ENCODE measurements around the gene CPT1B. TPM values are rescaled to one million over a fixed set of nuclear protein-coding genes. Genes with fewer than 3 reads are reported as not detected.

Gene CPT1B
- total RNA-seq, 1 donor from 2014 or later = 60.7 TPM

DNA sequence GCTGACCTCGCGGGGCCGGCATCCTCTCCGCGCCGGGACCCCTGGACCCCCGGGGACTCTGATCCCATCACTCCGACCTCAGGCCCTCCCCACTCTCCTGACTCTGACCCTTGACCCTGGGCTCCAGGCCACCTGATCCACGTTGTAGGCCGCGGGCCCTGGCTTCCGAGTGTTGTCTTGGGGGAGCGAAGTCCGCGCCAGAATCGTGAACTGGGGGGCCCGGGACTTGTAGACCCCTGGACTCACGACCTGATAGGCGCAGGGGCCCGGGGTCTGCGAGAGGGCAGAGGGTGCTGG lies 47.7 kb downstream of the CPT1B start:
- Mint-ChIP-seq H3K36me3 (ENCODE audit: unreplicated experiment) (no peaks in the 10 kb centered on the region), H3K27ac (ENCODE audit: unreplicated experiment) (peak overlapping the region; percentile 62), H3K4me3 (ENCODE audit: unreplicated experiment) (peak overlapping the region; percentile 71), H3K4me1 (ENCODE audit: unreplicated experiment) (peaks cover 17% of the 10 kb centered on the region), H3K27me3 (ENCODE audit: unreplicated experiment) (peaks cover 17% of the 10 kb centered on the region), H3K9me3 (ENCODE audit: unreplicated experiment) (no peaks in the 10 kb centered on the region)
- TF ChIP-seq, protein P1, sequence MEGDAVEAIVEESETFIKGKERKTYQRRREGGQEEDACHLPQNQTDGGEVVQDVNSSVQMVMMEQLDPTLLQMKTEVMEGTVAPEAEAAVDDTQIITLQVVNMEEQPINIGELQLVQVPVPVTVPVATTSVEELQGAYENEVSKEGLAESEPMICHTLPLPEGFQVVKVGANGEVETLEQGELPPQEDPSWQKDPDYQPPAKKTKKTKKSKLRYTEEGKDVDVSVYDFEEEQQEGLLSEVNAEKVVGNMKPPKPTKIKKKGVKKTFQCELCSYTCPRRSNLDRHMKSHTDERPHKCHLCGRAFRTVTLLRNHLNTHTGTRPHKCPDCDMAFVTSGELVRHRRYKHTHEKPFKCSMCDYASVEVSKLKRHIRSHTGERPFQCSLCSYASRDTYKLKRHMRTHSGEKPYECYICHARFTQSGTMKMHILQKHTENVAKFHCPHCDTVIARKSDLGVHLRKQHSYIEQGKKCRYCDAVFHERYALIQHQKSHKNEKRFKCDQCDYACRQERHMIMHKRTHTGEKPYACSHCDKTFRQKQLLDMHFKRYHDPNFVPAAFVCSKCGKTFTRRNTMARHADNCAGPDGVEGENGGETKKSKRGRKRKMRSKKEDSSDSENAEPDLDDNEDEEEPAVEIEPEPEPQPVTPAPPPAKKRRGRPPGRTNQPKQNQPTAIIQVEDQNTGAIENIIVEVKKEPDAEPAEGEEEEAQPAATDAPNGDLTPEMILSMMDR (IDR thresholded peaks at IDR 0.05) = no peak
- peak; percentile 84 for DNase-seq (ENCODE audit: extremely low spot score, unreplicated experiment)

DNA sequence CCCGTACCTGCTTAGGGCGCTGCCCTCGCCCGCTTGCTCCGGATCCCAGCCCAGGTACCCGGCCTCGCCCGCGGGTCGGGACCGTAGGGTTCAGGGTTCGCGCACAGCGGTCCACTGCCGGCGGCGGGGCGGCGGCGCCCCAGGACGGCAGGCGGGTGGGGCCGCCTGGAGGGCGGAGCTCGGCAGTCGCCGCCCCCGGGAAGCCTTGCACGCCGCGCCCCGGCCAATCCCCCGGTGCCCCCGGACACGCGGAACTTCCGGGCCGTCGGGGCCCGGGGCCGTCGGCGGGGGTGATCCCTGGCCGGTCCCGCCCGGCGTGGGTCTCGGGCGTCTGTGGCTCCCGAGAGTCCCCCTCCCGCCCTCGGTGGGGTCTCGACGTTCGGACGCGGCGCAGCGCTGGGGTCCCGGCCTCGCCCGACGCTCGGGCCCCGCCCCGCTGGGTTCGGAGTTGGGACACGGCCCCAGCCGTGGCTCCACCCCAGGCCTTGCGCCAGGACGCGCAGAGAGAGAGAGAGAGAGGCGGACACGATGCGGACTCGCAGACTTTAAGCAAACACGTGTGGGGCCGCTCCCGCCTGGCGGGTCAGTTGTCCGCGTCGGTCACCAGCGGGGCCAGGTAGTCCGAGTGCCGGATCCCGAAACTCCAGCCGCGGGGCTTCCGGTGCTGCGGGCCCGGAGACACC lies 48.2 kb downstream of the CPT1B start, which contains the start of gene TYMP:
Gene TYMP, minus strand, starts transcription at position 116 of the 683 bp plus-strand sequence. CDS start 303 bp downstream, outside the sequence.
- Mint-ChIP-seq H3K4me1 (ENCODE audit: unreplicated experiment) (peaks cover 17% of the 10 kb centered on the region), H3K27me3 (ENCODE audit: unreplicated experiment) (peaks cover 17% of the 10 kb centered on the region), H3K36me3 (ENCODE audit: unreplicated experiment) (no peaks in the 10 kb centered on the region), H3K9me3 (ENCODE audit: unreplicated experiment) (no peaks in the 10 kb centered on the region), H3K4me3 (ENCODE audit: unreplicated experiment) (peak within 1 kb of the TSS; percentile 71), H3K27ac (ENCODE audit: unreplicated experiment) (peak within 1 kb of the TSS; percentile 62)
- TF ChIP-seq, protein P1 (IDR thresholded peaks at IDR 0.05) = no peak
- peak; percentile 86 for DNase-seq (ENCODE audit: extremely low spot score, unreplicated experiment)

DNA sequence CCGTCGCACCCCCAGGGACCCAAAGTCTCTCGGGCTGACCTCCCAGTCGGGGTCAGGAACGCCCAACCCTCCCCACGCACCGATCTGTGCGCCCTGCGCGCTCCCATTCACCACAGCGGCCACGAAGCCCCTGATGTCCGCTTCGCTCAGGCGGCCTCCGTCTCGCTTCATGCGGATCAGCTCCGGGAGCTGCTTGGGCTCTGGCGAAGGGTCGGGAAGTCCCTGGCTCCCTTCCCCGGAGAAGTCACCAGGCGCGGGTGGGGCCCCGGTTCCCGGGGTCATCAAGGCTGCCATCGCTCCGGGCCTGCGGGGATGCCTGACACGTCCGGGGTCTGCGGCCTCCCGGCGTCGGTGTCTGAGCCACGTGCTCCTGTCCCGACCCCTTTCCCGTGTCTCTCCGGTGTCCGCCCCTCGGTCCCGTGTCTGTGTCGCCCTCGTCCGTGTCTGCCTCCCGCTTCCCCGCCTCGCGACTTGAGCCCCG lies 48.8 kb downstream of the CPT1B start:
- H3K36me3 Mint-ChIP-seq (ENCODE audit: unreplicated experiment) = peaks cover 3% of the 10 kb centered on the region
- H3K4me1 Mint-ChIP-seq (ENCODE audit: unreplicated experiment) = peaks cover 22% of the 10 kb centered on the region
- no peak for DNase-seq (ENCODE audit: extremely low spot score, unreplicated experiment)
- H3K9me3 Mint-ChIP-seq (ENCODE audit: unreplicated experiment) = no peaks in the 10 kb centered on the region
- peak overlapping the region; percentile 56 for H3K4me3 Mint-ChIP-seq (ENCODE audit: unreplicated experiment)
- no peak overlapping the region for H3K27ac Mint-ChIP-seq (ENCODE audit: unreplicated experiment)
- TF ChIP-seq, protein P1 (IDR thresholded peaks at IDR 0.05) = no peak
- H3K27me3 Mint-ChIP-seq (ENCODE audit: unreplicated experiment) = peaks cover 17% of the 10 kb centered on the region

DNA sequence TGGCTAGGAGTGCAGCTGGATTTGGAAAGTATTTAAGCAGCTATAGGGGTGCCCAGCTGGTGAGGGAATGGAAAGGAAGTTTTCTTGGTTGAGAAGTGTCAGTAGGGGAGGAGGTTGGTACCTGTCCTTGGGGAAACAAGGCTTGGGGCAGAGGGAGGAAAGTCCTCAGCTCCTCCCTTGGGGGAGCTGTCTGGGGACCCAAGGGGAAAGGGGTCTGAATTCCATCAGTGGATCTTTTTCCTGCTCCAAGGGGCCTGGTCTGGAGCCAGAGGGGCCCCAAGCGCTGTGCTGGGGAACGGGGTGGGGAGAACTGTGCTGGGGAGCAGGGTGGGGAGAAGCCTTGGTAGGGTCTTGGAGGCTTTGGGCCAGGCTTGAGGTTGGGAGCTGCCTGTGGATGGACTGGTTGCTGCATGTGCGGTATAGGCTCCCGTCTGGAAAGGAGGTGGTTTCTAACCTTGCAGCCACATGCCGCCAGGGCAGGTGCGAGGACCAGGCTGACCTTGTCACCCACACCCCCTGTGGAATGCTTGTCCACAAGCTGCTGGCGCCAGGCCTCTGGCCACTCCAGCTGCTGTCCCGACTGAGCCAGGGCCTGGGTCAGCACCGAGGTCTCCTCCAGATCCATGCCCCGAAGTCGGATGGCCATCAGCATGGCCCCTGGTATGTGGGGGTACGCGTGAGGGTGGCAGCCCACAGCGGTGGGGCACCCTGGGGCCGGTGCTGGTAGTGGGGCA lies 49.4 kb downstream of the CPT1B start:
- Mint-ChIP-seq H3K27me3 (ENCODE audit: unreplicated experiment) (peaks cover 13% of the 10 kb centered on the region), H3K4me1 (ENCODE audit: unreplicated experiment) (peaks cover 25% of the 10 kb centered on the region), H3K36me3 (ENCODE audit: unreplicated experiment) (peaks cover 4% of the 10 kb centered on the region), H3K4me3 (ENCODE audit: unreplicated experiment) (peak overlapping the region; percentile 45), H3K9me3 (ENCODE audit: unreplicated experiment) (no peaks in the 10 kb centered on the region), H3K27ac (ENCODE audit: unreplicated experiment) (no peak overlapping the region)
- TF ChIP-seq, protein P1 (IDR thresholded peaks at IDR 0.05) = no peak
- DNase-seq (ENCODE audit: extremely low spot score, unreplicated experiment) = peak; percentile 85

Data from osteocyte (in vitro differentiated cells).